Loucy (cell line): ENCODE results near the gene VWA8.

ENCODE experiments used
- H2AFZ ChIP-seq: fragments of 200-600 bp; sonication (generic); 2 replicates; pipeline ENCODE4 v1.6.0; 2016; ENCODE audit warnings: antibody characterized with exemption, mild to moderate bottlenecking, low read length, moderate library complexity
- H3F3A ChIP-seq: fragments of 200-600 bp; 2 replicates; pipeline ENCODE4 v1.6.0; 2016; ENCODE audit warnings: antibody characterized with exemption, low read depth, mild to moderate bottlenecking
- H3K27me3 ChIP-seq: fragments of 200-600 bp; sonication (generic); 2 replicates; pipeline ENCODE4 v1.6.1; 2014; ENCODE audit warnings: low read length, mild to moderate bottlenecking; ENCODE audit not compliant: insufficient read depth, poor library complexity, severe bottlenecking
- H3K36me3 ChIP-seq: fragments of 200-600 bp; sonication (generic); 2 replicates; pipeline ENCODE4 v1.6.1; 2016; ENCODE audit warnings: low read length; ENCODE audit not compliant: insufficient read depth
- H3K4me1 ChIP-seq: fragments of 200-600 bp; sonication (generic); 2 replicates; pipeline ENCODE4 v1.5.1; 2014; ENCODE audit warnings: low read length, mild to moderate bottlenecking; ENCODE audit not compliant: insufficient read depth, poor library complexity, severe bottlenecking
- H3K4me2 ChIP-seq: fragments of 200-600 bp; sonication (generic); 2 replicates; pipeline ENCODE4 v1.6.0; 2014; ENCODE audit warnings: antibody characterized with exemption, low read length, low read depth, mild to moderate bottlenecking; ENCODE audit not compliant: poor library complexity, severe bottlenecking
- H3K4me3 ChIP-seq: fragments of 200-600 bp; sonication (generic); 2 replicates; pipeline ENCODE4 v1.5.1; 2014; ENCODE audit warnings: low read length, mild to moderate bottlenecking, mixed read lengths; ENCODE audit not compliant: poor library complexity, severe bottlenecking
- H3K79me2 ChIP-seq: fragments of 200-600 bp; sonication (generic); 2 replicates; pipeline ENCODE4 v1.6.1; 2014; ENCODE audit warnings: low read length; ENCODE audit not compliant: insufficient read depth
- H3K9ac ChIP-seq: fragments of 200-600 bp; sonication (generic); 2 replicates; pipeline ENCODE4 v1.6.0; 2014; ENCODE audit warnings: mild to moderate bottlenecking, low read depth, low read length, moderate library complexity; ENCODE audit not compliant: poor library complexity, severe bottlenecking
- H3K9me2 ChIP-seq: fragments of 200-600 bp; sonication (generic); replicated peaks from 2 replicates; pipeline ENCODE4 v1.6.1; 2016; ENCODE audit warnings: low read depth, low read length, mixed read lengths
- H3K9me3 ChIP-seq: fragments of 200-600 bp; sonication (generic); 2 replicates; pipeline ENCODE4 v1.6.1; 2014; ENCODE audit warnings: mild to moderate bottlenecking, antibody characterized with exemption, low read length, low read depth; ENCODE audit not compliant: insufficient read depth
- H4K20me1 ChIP-seq: fragments of 200-600 bp; sonication (generic); 2 replicates; pipeline ENCODE4 v1.6.0; 2014; ENCODE audit warnings: antibody characterized with exemption, low read length, mild to moderate bottlenecking; ENCODE audit not compliant: insufficient read depth, poor library complexity, severe bottlenecking
- CTCF ChIP-seq: fragments of 200-600 bp; sonication (generic); conservative IDR thresholded peaks from 2 replicates; pipeline ENCODE4 v1.5.1; 2014; ENCODE audit warnings: mild to moderate bottlenecking, antibody characterized with exemption, low read length
- EZH2phosphoT487 ChIP-seq: fragments of 200-600 bp; IDR thresholded peaks from 2 replicates; pipeline ENCODE4 v1.6.1; 2018; ENCODE audit warnings: antibody characterized with exemption, mild to moderate bottlenecking, moderate library complexity, borderline replicate concordance

VWA8 gene

DNA sequence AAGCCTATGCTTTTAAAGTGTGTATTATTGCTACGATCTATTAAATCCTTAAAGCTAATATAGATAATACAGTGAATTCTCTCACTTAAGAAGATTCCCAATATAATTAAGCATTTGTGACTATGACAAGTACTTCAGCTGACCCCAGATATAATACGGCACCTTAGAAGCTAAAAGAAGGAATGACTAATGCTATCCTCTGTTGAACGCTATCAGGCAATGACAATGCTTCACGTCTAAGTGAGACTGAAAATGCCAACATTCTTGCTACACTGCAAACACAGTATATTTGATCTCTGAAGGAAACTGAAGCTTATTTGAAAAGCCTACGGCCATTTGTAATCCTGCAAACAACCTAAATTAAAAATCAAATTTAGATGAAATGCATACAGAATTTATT is 19.7 kb downstream of the VWA8 start:
- Histone ChIP-seq H3K9ac (no peak overlapping the region), H3K4me2 (no peak overlapping the region), H3K36me3 (peaks cover 15% of the 10 kb centered on the region), H3K27me3 (no peaks in the 10 kb centered on the region), H3K9me3 (peaks cover 7% of the 10 kb centered on the region; the same call in 1 of the 2 replicates), H3K4me3 (no peak overlapping the region), H2AFZ (no peak overlapping the region), H3K4me1 (no peaks in the 10 kb centered on the region), H3K9me2 (no peaks in the 10 kb centered on the region), H4K20me1 (no peaks in the 10 kb centered on the region), H3K79me2 (peaks cover 28% of the 10 kb centered on the region; the same call in 1 of the 2 replicates), H3F3A (no peaks in the 10 kb centered on the region)
- TF ChIP-seq EZH2phosphoT487, result no peak
- no peak for TF ChIP-seq CTCF

DNA sequence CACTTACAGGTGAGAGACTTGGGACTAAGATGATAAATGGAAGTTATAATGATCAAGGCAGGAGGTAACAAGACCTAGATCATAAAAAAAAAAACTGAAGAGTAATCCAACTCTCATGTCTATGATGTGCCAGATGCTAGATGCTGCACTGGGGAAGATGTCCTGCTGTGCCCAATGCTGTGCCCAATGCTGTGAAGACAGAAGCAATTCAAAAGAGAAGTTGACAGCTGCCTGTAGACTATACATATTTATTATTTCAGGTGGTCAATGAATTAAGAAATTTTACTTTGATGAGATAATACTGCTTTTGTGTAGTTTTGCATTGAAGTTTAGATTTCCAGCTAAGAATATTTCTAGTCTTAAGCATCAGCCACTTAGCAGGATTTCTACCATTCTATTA is 21.5 kb downstream of the VWA8 start:
- Histone ChIP-seq H3K4me1 (no peaks in the 10 kb centered on the region), H3F3A (no peaks in the 10 kb centered on the region), H3K79me2 (peaks cover 21% of the 10 kb centered on the region; the same call in 1 of the 2 replicates), H3K9me3 (no peaks in the 10 kb centered on the region), H4K20me1 (no peaks in the 10 kb centered on the region), H3K36me3 (0 out of 2 replicates have a peak, but pooled peaks cover 2% of the 10 kb centered on the region), H3K9me2 (no peaks in the 10 kb centered on the region), H3K27me3 (no peaks in the 10 kb centered on the region), H3K4me2 (no peak overlapping the region), H3K9ac (no peak overlapping the region), H3K4me3 (no peak overlapping the region), H2AFZ (no peak overlapping the region)
- TF ChIP-seq EZH2phosphoT487 (no peak), CTCF (no peak)

GRCh38 chr13:41938918-41939317 is 22.0 kb downstream of the VWA8 start:
- Histone ChIP-seq H3F3A (no peaks in the 10 kb centered on the region), H3K4me3 (no peak overlapping the region), H3K9me3 (no peaks in the 10 kb centered on the region), H3K9ac (no peak overlapping the region), H3K36me3 (0 out of 2 replicates have a peak, but pooled peaks cover 4% of the 10 kb centered on the region), H3K9me2 (no peaks in the 10 kb centered on the region), H3K4me2 (no peak overlapping the region), H3K27me3 (no peaks in the 10 kb centered on the region), H3K79me2 (peaks cover 18% of the 10 kb centered on the region; the same call in 1 of the 2 replicates), H2AFZ (no peak overlapping the region), H4K20me1 (no peaks in the 10 kb centered on the region), H3K4me1 (no peaks in the 10 kb centered on the region)
- TF ChIP-seq EZH2phosphoT487 (no peak), CTCF (no peak)
